HUES48 (cell line): ENCODE data around the gene C4orf17.

ENCODE experiments used
- H3K27ac ChIP-seq: one replicate; pipeline ENCODE4 v1.7.0; 2013; ENCODE audit warnings: low read depth, low read length, inconsistent platforms
- H3K27me3 ChIP-seq: 2 replicates; pipeline ENCODE4 v1.6.1; 2013; ENCODE audit warnings: mild to moderate bottlenecking, low read length; ENCODE audit not compliant: control insufficient read depth, insufficient read depth
- H3K36me3 ChIP-seq: 2 replicates; pipeline ENCODE4 v1.6.1; 2013; ENCODE audit warnings: low read length; ENCODE audit not compliant: control insufficient read depth, insufficient read depth
- H3K4me1 ChIP-seq: 2 replicates; pipeline ENCODE4 v1.6.1; 2013; ENCODE audit warnings: mild to moderate bottlenecking, low read length; ENCODE audit not compliant: control insufficient read depth, insufficient read depth
- H3K4me3 ChIP-seq: 2 replicates; pipeline ENCODE4 v1.5.1; 2013; ENCODE audit warnings: mild to moderate bottlenecking, low read depth, low read length
- H3K9ac ChIP-seq: 2 replicates; pipeline ENCODE4 v1.6.1; 2013; ENCODE audit warnings: mild to moderate bottlenecking, low read depth, low read length, moderate library complexity
- H3K9me3 ChIP-seq: 2 replicates; pipeline ENCODE4 v1.6.1; 2013; ENCODE audit warnings: low read length; ENCODE audit not compliant: control insufficient read depth, insufficient read depth

Gene C4orf17

GRCh38 chr4:99536848-99537247 lies 26.0 kb downstream of the C4orf17 start:
- Histone ChIP-seq H3K9me3 (no peaks in the 10 kb centered on the region), H3K4me3 (no peak overlapping the region), H3K36me3 (no peaks in the 10 kb centered on the region), H3K4me1 (peaks cover 6% of the 10 kb centered on the region), H3K9ac (no peak overlapping the region), H3K27ac (peak overlapping the region; percentile 56), H3K27me3 (no peaks in the 10 kb centered on the region)

GRCh38 chr4:99537674-99538073 lies 26.9 kb downstream of the C4orf17 start:
- Histone ChIP-seq H3K9me3 (no peaks in the 10 kb centered on the region), H3K4me3 (no peak overlapping the region), H3K27me3 (no peaks in the 10 kb centered on the region), H3K4me1 (peaks cover 6% of the 10 kb centered on the region), H3K36me3 (no peaks in the 10 kb centered on the region), H3K9ac (no peak overlapping the region), H3K27ac (no peak overlapping the region)

GRCh38 chr4:99540277-99540939 lies 29.6 kb downstream of the C4orf17 start:
- H3K4me1 ChIP-seq: peaks cover 6% of the 10 kb centered on the region
- no peaks in the 10 kb centered on the region for H3K36me3 ChIP-seq
- no peaks in the 10 kb centered on the region for H3K9me3 ChIP-seq
- H3K9ac ChIP-seq: no peak overlapping the region
- H3K27ac ChIP-seq: no peak overlapping the region
- no peak overlapping the region for H3K4me3 ChIP-seq
- no peaks in the 10 kb centered on the region for H3K27me3 ChIP-seq

DNA sequence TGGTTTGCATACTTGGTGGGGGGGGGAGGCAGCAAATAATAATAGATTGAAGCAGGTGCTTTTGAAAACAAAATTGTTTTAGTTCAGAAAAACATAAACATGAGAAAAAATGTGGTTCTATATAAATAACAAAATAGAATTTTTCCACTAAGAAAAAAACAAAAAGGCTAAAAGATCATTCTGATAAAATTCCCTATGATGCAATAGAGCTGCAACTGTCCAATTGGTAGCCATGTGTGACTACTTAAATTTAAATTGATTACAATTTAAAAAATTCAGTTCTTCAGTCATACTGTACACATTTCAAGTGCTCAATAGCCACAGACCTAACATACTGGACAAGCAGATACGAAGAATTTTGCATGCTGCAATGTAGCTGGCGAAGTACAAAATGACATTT lies 42.1 kb downstream of the C4orf17 start:
- no peaks in the 10 kb centered on the region for H3K9me3 ChIP-seq
- peaks cover 6% of the 10 kb centered on the region; the same call in 1 of the 2 replicates for H3K4me1 ChIP-seq
- no peaks in the 10 kb centered on the region for H3K36me3 ChIP-seq
- no peak overlapping the region for H3K4me3 ChIP-seq
- H3K9ac ChIP-seq: no peak overlapping the region
- H3K27ac ChIP-seq: no peak overlapping the region
- no peaks in the 10 kb centered on the region for H3K27me3 ChIP-seq

DNA sequence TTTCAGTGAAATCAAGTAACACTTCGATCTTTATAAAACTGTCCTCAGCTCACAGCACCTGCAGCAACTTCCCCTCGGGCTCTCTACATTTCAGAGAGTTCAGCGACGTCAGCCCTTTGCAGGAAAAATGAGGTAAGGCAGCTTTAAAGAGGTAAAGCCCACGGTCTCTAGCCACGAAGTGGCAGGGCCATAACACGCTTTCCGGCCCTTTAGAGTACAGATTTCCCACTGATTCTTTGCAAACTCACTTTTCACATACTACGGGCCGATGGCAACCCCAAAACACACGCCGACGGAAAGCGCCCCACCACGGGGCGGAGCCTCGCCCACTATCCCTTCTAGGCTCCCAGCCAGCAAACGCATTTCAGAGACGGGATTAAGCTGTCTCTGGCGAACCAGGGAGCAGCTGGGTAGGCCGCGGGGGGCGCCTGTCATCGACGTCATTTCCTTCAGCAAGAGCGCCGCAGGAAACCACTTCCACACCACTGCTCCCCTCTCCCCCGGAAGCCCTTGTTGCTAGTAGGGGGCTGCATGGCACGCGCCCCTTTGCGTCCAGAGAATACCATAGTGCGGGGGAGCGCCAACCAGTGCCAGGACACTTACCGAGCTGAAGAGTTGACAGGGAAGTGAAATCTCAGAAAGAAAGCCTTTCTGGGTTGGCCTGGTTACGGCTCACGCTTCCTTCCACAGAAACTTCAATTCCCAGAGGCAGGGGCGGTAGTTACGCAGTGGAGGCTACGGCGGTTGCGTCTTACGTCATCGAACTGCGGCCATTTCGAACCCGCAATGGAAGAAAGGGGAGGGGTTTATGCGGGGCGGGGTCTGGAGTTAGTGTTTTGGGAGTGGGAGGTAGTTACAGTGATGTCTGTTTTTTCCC lies 52.7 kb downstream of the C4orf17 start, which contains the start of gene TRMT10A:
TRMT10A (minus strand) TSS at position 730 of the 877 bp plus-strand sequence. CDS start 4,701 bp downstream, outside the sequence.
- H3K4me1 ChIP-seq: 0 out of 2 replicates have a peak, but pooled peaks cover 3% of the 10 kb centered on the region
- H3K4me3 ChIP-seq: peak within 1 kb of the TSS; percentile 83
- H3K9me3 ChIP-seq: no peaks in the 10 kb centered on the region
- H3K27me3 ChIP-seq: no peaks in the 10 kb centered on the region
- H3K36me3 ChIP-seq: no peaks in the 10 kb centered on the region
- peak within 1 kb of the TSS; percentile 92 for H3K9ac ChIP-seq
- peak within 1 kb of the TSS; percentile 98 for H3K27ac ChIP-seq

GRCh38 chr4:99564921-99565320 lies 54.1 kb downstream of the C4orf17 start:
- Histone ChIP-seq H3K27me3 (no peaks in the 10 kb centered on the region), H3K36me3 (no peaks in the 10 kb centered on the region), H3K9ac (no peak overlapping the region), H3K4me1 (0 out of 2 replicates have a peak, but pooled peaks cover 3% of the 10 kb centered on the region), H3K27ac (no peak overlapping the region), H3K9me3 (no peaks in the 10 kb centered on the region), H3K4me3 (no peak overlapping the region)

GRCh38 chr4:99571883-99572282 lies 61.1 kb downstream of the C4orf17 start:
- Histone ChIP-seq H3K27ac (no peak overlapping the region), H3K4me1 (peaks cover 11% of the 10 kb centered on the region), H3K9ac (no peak overlapping the region), H3K27me3 (no peaks in the 10 kb centered on the region), H3K9me3 (no peaks in the 10 kb centered on the region), H3K36me3 (no peaks in the 10 kb centered on the region), H3K4me3 (no peak overlapping the region)

- H3K27me3 ChIP-seq: no peaks in the 10 kb centered on the region
- no peaks in the 10 kb centered on the region for H3K9me3 ChIP-seq
- no peak overlapping the region for H3K27ac ChIP-seq
- peaks cover 11% of the 10 kb centered on the region for H3K4me1 ChIP-seq
- H3K9ac ChIP-seq: no peak overlapping the region
- no peaks in the 10 kb centered on the region for H3K36me3 ChIP-seq
- H3K4me3 ChIP-seq: no peak overlapping the region
These were observed 61.9 kb downstream of the C4orf17 start for GRCh38 chr4:99572527-99573240.

- Histone ChIP-seq H3K4me3 (no peak overlapping the region), H3K4me1 (peaks cover 11% of the 10 kb centered on the region), H3K9ac (no peak overlapping the region), H3K27me3 (no peaks in the 10 kb centered on the region), H3K27ac (no peak overlapping the region), H3K9me3 (no peaks in the 10 kb centered on the region), H3K36me3 (no peaks in the 10 kb centered on the region)
These were observed 63.0 kb downstream of the C4orf17 start for GRCh38 chr4:99573735-99574368.

GRCh38 chr4:99574530-99575324 lies 63.9 kb downstream of the C4orf17 start, which contains the start of gene MTTP:
MTTP (plus strand) TSS chr4:99574824; CDS start chr4:99574910, 86 bp downstream.
- Histone ChIP-seq H3K27me3 (no peaks in the 10 kb centered on the region), H3K27ac (no peak within 1 kb of the TSS), H3K9ac (no peak within 1 kb of the TSS), H3K4me3 (peak within 1 kb of the TSS; percentile 34; the same call in 1 of the 2 replicates), H3K9me3 (no peaks in the 10 kb centered on the region), H3K36me3 (no peaks in the 10 kb centered on the region), H3K4me1 (peaks cover 11% of the 10 kb centered on the region)
